HEK293T (cell line): Measurements from ENCODE around the gene ERG.

Experiments used
- CTCF ChIA-PET: fragments of 350-600 bp; formaldehyde crosslinking; extraction: SDS; loops from one replicate; lab custom pipeline; 2021; ENCODE audit warnings: antibody characterized with exemption, inconsistent platforms; lab: Yijun Ruan, JAX
- POLR2A ChIA-PET: fragments of 350-600 bp; formaldehyde crosslinking; extraction: SDS; loops from one replicate; lab custom pipeline; 2020; ENCODE audit warnings: antibody characterized with exemption, inconsistent platforms; lab: Yijun Ruan, JAX
- DNase-seq: peaks from one replicate; pipeline ENCODE4 v3.0.0; 2012; ENCODE audit warnings: mixed read lengths; ENCODE audit errors: extremely low spot score
- ARNT ChIP-seq: fragments of 450-650 bp; IDR thresholded peaks from 2 replicates; pipeline ENCODE4 v1.6.1; 2017; ENCODE audit warnings: mild to moderate bottlenecking
- BHLHE40 ChIP-seq: fragments of 450-650 bp; IDR thresholded peaks from 2 replicates; pipeline ENCODE4 v1.6.1; 2016; ENCODE audit warnings: mild to moderate bottlenecking, moderate library complexity, borderline replicate concordance
- CTBP1 ChIP-seq: fragments of 450-650 bp; IDR thresholded peaks from 2 replicates; pipeline ENCODE4 v1.6.1; 2016; ENCODE audit warnings: borderline replicate concordance
- ELF4 ChIP-seq: fragments of 450-650 bp; IDR thresholded peaks from 2 replicates; pipeline ENCODE4 v1.6.1; 2017; ENCODE audit warnings: antibody characterized with exemption
- FOXA1 ChIP-seq: fragments of 450-650 bp; IDR thresholded peaks from 2 replicates; pipeline ENCODE4 v1.6.1; 2016; ENCODE audit warnings: mild to moderate bottlenecking
- FOXK2 ChIP-seq: fragments of 450-650 bp; IDR thresholded peaks from 2 replicates; pipeline ENCODE4 v1.6.1; 2016; ENCODE audit warnings: mild to moderate bottlenecking
- FOXM1 ChIP-seq: fragments of 450-650 bp; IDR thresholded peaks from 2 replicates; pipeline ENCODE4 v1.6.1; 2017; ENCODE audit warnings: mild to moderate bottlenecking, borderline replicate concordance
- HDGF ChIP-seq: fragments of 450-650 bp; IDR thresholded peaks from 2 replicates; pipeline ENCODE4 v1.6.1; 2017; ENCODE audit warnings: antibody characterized with exemption, borderline replicate concordance
- L3MBTL2 ChIP-seq: fragments of 450-650 bp; conservative IDR thresholded peaks from 2 replicates; pipeline ENCODE4 v1.6.1; 2016; ENCODE audit warnings: mild to moderate bottlenecking
- LEF1 ChIP-seq: fragments of 450-650 bp; IDR thresholded peaks from 2 replicates; pipeline ENCODE4 v1.6.1; 2017; ENCODE audit warnings: mild to moderate bottlenecking, borderline replicate concordance
- NFRKB ChIP-seq: fragments of 450-650 bp; IDR thresholded peaks from 2 replicates; pipeline ENCODE4 v1.6.1; 2016; ENCODE audit warnings: mild to moderate bottlenecking, moderate library complexity
- PKNOX1 ChIP-seq: fragments of 450-650 bp; IDR thresholded peaks from 2 replicates; pipeline ENCODE4 v1.6.1; 2016
- SP1 ChIP-seq: fragments of 450-650 bp; IDR thresholded peaks from 2 replicates; pipeline ENCODE4 v1.6.1; 2017
- SUZ12 ChIP-seq: fragments of 450-650 bp; IDR thresholded peaks from 2 replicates; pipeline ENCODE4 v1.6.1; 2016; ENCODE audit warnings: mild to moderate bottlenecking
- TARDBP ChIP-seq: fragments of 450-650 bp; IDR thresholded peaks from 2 replicates; pipeline ENCODE4 v1.6.1; 2016
- ZNF384 ChIP-seq: fragments of 450-650 bp; IDR thresholded peaks from 2 replicates; pipeline ENCODE4 v1.6.1; 2016

Gene ERG

GRCh38 chr21:38455403-38455802 is 42.9 kb downstream of the ERG start:
- no peak for TF ChIP-seq LEF1
- TF ChIP-seq HDGF: no peak
- no peak for TF ChIP-seq CTBP1
- no peak for TF ChIP-seq ZNF384
- TF ChIP-seq FOXA1: no peak
- TF ChIP-seq L3MBTL2: no peak
- no peak for TF ChIP-seq FOXK2
- no peak for TF ChIP-seq ARNT
- no peak for TF ChIP-seq NFRKB
- TF ChIP-seq PKNOX1: no peak
- TF ChIP-seq SUZ12: no peak
- TF ChIP-seq BHLHE40: no peak
- no peak for TF ChIP-seq TARDBP
- TF ChIP-seq FOXM1: no peak
- no peak for TF ChIP-seq ELF4
- no peak for TF ChIP-seq SP1
- CTCF ChIA-PET: no interaction called here
- no peak for DNase-seq
- POLR2A ChIA-PET: no interaction called here

- CTCF ChIA-PET: interaction anchor here (0.7 kb wide), 1 partner anchor 630 kb away, joined by 3 read pairs; no protein-coding TSS in a partner anchor
Measured at GRCh38 chr21:38454702-38455101, 43.6 kb downstream of the ERG start.

GRCh38 chr21:38454161-38454560 is 44.1 kb downstream of the ERG start:
- DNase-seq: no peak
- ChIA-PET POLR2A (no interaction called here), CTCF (interaction anchor here (0.7 kb wide), 1 partner anchor 631 kb away, joined by 3 read pairs; no protein-coding TSS in a partner anchor)
- TF ChIP-seq PKNOX1: no peak
- no peak for TF ChIP-seq FOXK2
- no peak for TF ChIP-seq LEF1
- no peak for TF ChIP-seq FOXA1
- no peak for TF ChIP-seq SUZ12
- no peak for TF ChIP-seq TARDBP
- TF ChIP-seq CTBP1: no peak
- no peak for TF ChIP-seq ELF4
- TF ChIP-seq ZNF384: no peak
- no peak for TF ChIP-seq ARNT
- no peak for TF ChIP-seq HDGF
- no peak for TF ChIP-seq FOXM1
- TF ChIP-seq SP1: no peak
- no peak for TF ChIP-seq NFRKB
- no peak for TF ChIP-seq L3MBTL2

More at GRCh38 chr21:38454702-38455101, 43.6 kb downstream of the ERG start:
- no peak for TF ChIP-seq L3MBTL2
- TF ChIP-seq LEF1: no peak
- no peak for TF ChIP-seq ARNT
- no peak for TF ChIP-seq NFRKB
- TF ChIP-seq SP1: no peak
- no peak for TF ChIP-seq FOXM1
- TF ChIP-seq PKNOX1: no peak
- TF ChIP-seq FOXA1: no peak
- TF ChIP-seq ELF4: no peak
- TF ChIP-seq BHLHE40: no peak
- no peak for TF ChIP-seq ZNF384
- no peak for TF ChIP-seq HDGF
- TF ChIP-seq CTBP1: no peak
- no peak for TF ChIP-seq TARDBP
- TF ChIP-seq FOXK2: no peak
- TF ChIP-seq SUZ12: no peak
- POLR2A ChIA-PET: no interaction called here
- DNase-seq: no peak

- DNase-seq: no peak
- CTCF ChIA-PET: no interaction called here
- POLR2A ChIA-PET: no interaction called here
- TF ChIP-seq NFRKB: no peak
- no peak for TF ChIP-seq FOXM1
Measured at GRCh38 chr21:38448671-38449385, 49.4 kb downstream of the ERG start.

- POLR2A ChIA-PET: no interaction called here
- DNase-seq: no peak
- CTCF ChIA-PET: no interaction called here
- TF ChIP-seq FOXM1 (no peak), ARNT (no peak), FOXK2 (no peak), PKNOX1 (no peak), HDGF (no peak), FOXA1 (no peak), L3MBTL2 (no peak), ZNF384 (no peak), LEF1 (no peak), SP1 (no peak), TARDBP (no peak), ELF4 (no peak), CTBP1 (no peak), SUZ12 (no peak), BHLHE40 (no peak), NFRKB (no peak)
Measured at GRCh38 chr21:38447611-38448010, 50.7 kb downstream of the ERG start.
